H1 (cell line): ENCODE measurements around the gene SERINC5. TPM values are rescaled to one million over a fixed set of nuclear protein-coding genes. Genes with fewer than 3 reads are reported as not detected.

Experiments
- CTCF ChIA-PET: fragments of 300-600 bp; sonication (Branson Sonifier 250); formaldehyde crosslinking; loops from one replicate; lab custom pipeline; 2021; ENCODE audit not compliant: partially characterized antibody; lab: Charles Lee
- POLR2A ChIA-PET: fragments of 300-600 bp; sonication (Branson Sonifier 250); formaldehyde crosslinking; loops from one replicate; lab custom pipeline; 2021; ENCODE audit warnings: inconsistent platforms; ENCODE audit not compliant: partially characterized antibody; lab: Charles Lee
- DNase-seq, 2 experiments: peaks; one replicate each; pipeline versions ENCODE4 v3.0.0 to v3.0.0-alpha.2; 2010 to 2022; ENCODE audit warnings: low spot score in 2 of 2, low read depth in 1 of 2, mixed read lengths in 1 of 2
- FAIRE-seq: peaks from 2 replicates; lab custom pipeline; 2011; peaks lifted over from hg19 to GRCh38; lab: Jason Lieb, UNC
- H2AFZ ChIP-seq: 2 replicates; pipeline ENCODE4 v1.8.1; 2012; ENCODE audit warnings: low read length, inconsistent platforms
- H2AK5ac ChIP-seq: 2 replicates; pipeline ENCODE4 v1.6.1; 2013; ENCODE audit warnings: low read depth, low read length
- H2BK120ac ChIP-seq: replicated peaks from 2 replicates; pipeline ENCODE3; 2013; ENCODE audit warnings: low read depth, low read length, inconsistent platforms
- H2BK12ac ChIP-seq: 2 replicates; pipeline ENCODE4 v1.6.1; 2013; ENCODE audit warnings: low read depth, low read length
- H2BK15ac ChIP-seq: 2 replicates; pipeline ENCODE4 v1.6.1; 2013; ENCODE audit warnings: low read length
- H2BK20ac ChIP-seq: 2 replicates; pipeline ENCODE4 v1.6.1; 2013; ENCODE audit warnings: low read length
- H2BK5ac ChIP-seq: 2 replicates; pipeline ENCODE4 v1.6.1; 2013; ENCODE audit warnings: low read depth, low read length
- H3K14ac ChIP-seq: 2 replicates; pipeline ENCODE4 v1.6.1; 2013; ENCODE audit warnings: inconsistent platforms; ENCODE audit not compliant: insufficient read length
- H3K18ac ChIP-seq: 2 replicates; pipeline ENCODE4 v1.6.1; 2013; ENCODE audit warnings: low read length; ENCODE audit errors: extremely low read depth
- H3K23ac ChIP-seq: 2 replicates; pipeline ENCODE4 v1.6.1; 2013; ENCODE audit warnings: inconsistent platforms; ENCODE audit not compliant: insufficient read length
- H3K23me2 ChIP-seq: 2 replicates; pipeline ENCODE4 v1.6.1; 2013; ENCODE audit warnings: low read depth, low read length
- H3K27ac ChIP-seq: 2 replicates; pipeline ENCODE4 v1.6.1; 2011; ENCODE audit warnings: low read depth, low read length, inconsistent platforms
- H3K27me3 ChIP-seq, 4 experiments: replicated peaks in 1 of 4; 1 replicate in 1 of 4; 2 replicates in 3 of 4; pipeline versions ENCODE4 v1.6.1 to v1.8.1; 2011 to 2013; ENCODE audit warnings: low read length in 3 of 4, mild to moderate bottlenecking in 3 of 4, inconsistent platforms in 2 of 4, mixed read lengths in 2 of 4, moderate library complexity in 1 of 4; ENCODE audit not compliant: control insufficient read depth in 3 of 4, insufficient read depth in 3 of 4; ENCODE audit errors: extremely low read depth in 1 of 4
- H3K36me3 ChIP-seq, 4 experiments: 2 replicates each; pipeline versions ENCODE4 v1.6.1 to v1.8.1; 2011 to 2013; ENCODE audit warnings: mild to moderate bottlenecking in 4 of 4, low read length in 3 of 4, moderate library complexity in 2 of 4, control low read depth in 1 of 4, inconsistent platforms in 1 of 4; ENCODE audit not compliant: insufficient read depth in 4 of 4, control insufficient read depth in 2 of 4
- H3K4ac ChIP-seq: replicated peaks from 2 replicates; pipeline ENCODE3; 2013; ENCODE audit warnings: low read length, low read depth, mixed read lengths, inconsistent platforms; ENCODE audit not compliant: insufficient read length
- H3K4me1 ChIP-seq, 4 experiments: replicated peaks in 1 of 4; 1 replicate in 1 of 4; 2 replicates in 3 of 4; pipeline versions ENCODE4 v1.6.1 to v1.8.1; 2011 to 2013; ENCODE audit warnings: low read length in 3 of 4, inconsistent platforms in 2 of 4, mixed read lengths in 1 of 4; ENCODE audit not compliant: insufficient read depth in 4 of 4, control insufficient read depth in 3 of 4
- H3K4me2 ChIP-seq, 2 experiments: 2 replicates each; pipeline versions ENCODE4 v1.6.1 to v1.8.1; 2011 to 2013; ENCODE audit warnings: low read depth in 2 of 2, low read length in 2 of 2, control low read depth in 1 of 2, inconsistent platforms in 1 of 2, mild to moderate bottlenecking in 1 of 2; ENCODE audit not compliant: insufficient read depth in 1 of 2
- H3K4me3 ChIP-seq, 4 experiments: fragments of 200-600, 300-600 bp in 1 of 4; sonication (generic), shearing (Covaris generic), sonication (Bioruptor Twin) in 1 of 4; 2 replicates each; pipeline versions ENCODE4 v1.5.1 to v1.8.1; 2011 to 2016; ENCODE audit warnings: low read length in 4 of 4, low read depth in 3 of 4, control low read depth in 2 of 4, inconsistent platforms in 2 of 4, mild to moderate bottlenecking in 2 of 4, mixed read lengths in 1 of 4, moderate library complexity in 1 of 4; ENCODE audit not compliant: insufficient read depth in 2 of 4; ENCODE audit errors: extremely low read depth in 1 of 4
- H3K56ac ChIP-seq: replicated peaks from 2 replicates; pipeline ENCODE3; 2013; ENCODE audit warnings: low read depth, mild to moderate bottlenecking, mixed read lengths, low read length, inconsistent platforms; ENCODE audit not compliant: insufficient read length
- H3K79me1 ChIP-seq: 2 replicates; pipeline ENCODE4 v1.6.1; 2013; ENCODE audit warnings: low read depth, low read length, control low read depth
- H3K79me2 ChIP-seq, 2 experiments: 2 replicates each; pipeline versions ENCODE4 v1.6.1 to v1.8.1; 2012 to 2013; ENCODE audit warnings: low read length in 2 of 2, mild to moderate bottlenecking in 2 of 2, inconsistent platforms in 1 of 2; ENCODE audit not compliant: insufficient read depth in 2 of 2, control insufficient read depth in 1 of 2
- H3K9ac ChIP-seq, 4 experiments: replicated peaks in 1 of 4; 1 replicate in 1 of 4; 2 replicates in 3 of 4; pipeline versions ENCODE4 v1.6.1 to v1.8.1; 2011 to 2013; ENCODE audit warnings: low read depth in 3 of 4, low read length in 3 of 4, control low read depth in 2 of 4, mild to moderate bottlenecking in 2 of 4, moderate library complexity in 2 of 4, inconsistent platforms in 1 of 4; ENCODE audit errors: extremely low read depth in 1 of 4
- H3K9me3 ChIP-seq, 2 experiments: 2 replicates each; pipeline versions ENCODE4 v1.6.1 to v1.8.1; 2012 to 2013; ENCODE audit warnings: mild to moderate bottlenecking in 2 of 2, moderate library complexity in 2 of 2, control low read depth in 1 of 2, inconsistent platforms in 1 of 2, low read depth in 1 of 2, low read length in 1 of 2, mixed read lengths in 1 of 2; ENCODE audit not compliant: insufficient read depth in 2 of 2
- H4K20me1 ChIP-seq, 2 experiments: replicated peaks in 1 of 2; 2 replicates each; pipeline versions ENCODE3 to v1.8.1; 2011 to 2013; ENCODE audit warnings: inconsistent platforms in 2 of 2, low read length in 2 of 2, mild to moderate bottlenecking in 1 of 2; ENCODE audit not compliant: insufficient read depth in 2 of 2, control insufficient read depth in 1 of 2
- H4K5ac ChIP-seq: 2 replicates; pipeline ENCODE4 v1.6.1; 2013; ENCODE audit warnings: low read length, low read depth, mixed read lengths, inconsistent platforms; ENCODE audit not compliant: insufficient read length
- H4K8ac ChIP-seq: 2 replicates; pipeline ENCODE4 v1.8.0; 2013; ENCODE audit warnings: mild to moderate bottlenecking, moderate library complexity, low read length, inconsistent platforms; ENCODE audit not compliant: insufficient read depth; ENCODE audit errors: extremely low read depth
- H4K91ac ChIP-seq: replicated peaks from 2 replicates; pipeline ENCODE3; 2013; ENCODE audit warnings: low read length, mixed read lengths, inconsistent platforms; ENCODE audit not compliant: insufficient read length
- CBX5 ChIP-seq: fragments of 300-800, 300-1000 bp; sonication (generic); IDR thresholded peaks from 2 replicates; pipeline ENCODE4 v1.7.1; 2016; ENCODE audit warnings: antibody characterized with exemption, low read length, low read depth
- CBX8 ChIP-seq: fragments of 300-800, 300-1000 bp; sonication (generic); IDR thresholded peaks from 2 replicates; pipeline ENCODE4 v1.7.1; 2016; ENCODE audit warnings: low read depth, low read length, borderline replicate concordance
- EP300 ChIP-seq, 2 experiments: IDR thresholded peaks; 1 replicate in 1 of 2; 2 replicates in 1 of 2; pipeline ENCODE4 v1.6.1; 2011 to 2012; ENCODE audit warnings: low read depth in 2 of 2, low read length in 2 of 2, mild to moderate bottlenecking in 2 of 2, borderline replicate concordance in 1 of 2, inconsistent platforms in 1 of 2, moderate library complexity in 1 of 2
- FOSL1 ChIP-seq: IDR thresholded peaks from 2 replicates; pipeline ENCODE4 v1.6.1; 2011; ENCODE audit warnings: mild to moderate bottlenecking, low read depth, low read length, moderate library complexity; ENCODE audit not compliant: insufficient read depth
- KDM4A ChIP-seq: IDR thresholded peaks from one replicate; pipeline ENCODE4 v1.7.1; 2012; ENCODE audit warnings: low read depth, mild to moderate bottlenecking, moderate library complexity, low read length, inconsistent platforms; ENCODE audit not compliant: severe bottlenecking
- NANOG ChIP-seq: IDR thresholded peaks from 2 replicates; pipeline ENCODE4 v1.6.1; 2011; ENCODE audit warnings: low read length, low read depth, mild to moderate bottlenecking, inconsistent platforms; ENCODE audit not compliant: insufficient read depth, poor library complexity, severe bottlenecking
- SIRT6 ChIP-seq: IDR thresholded peaks from one replicate; pipeline ENCODE4 v1.7.1; 2012; ENCODE audit warnings: low read length, inconsistent platforms
- SP1 ChIP-seq: IDR thresholded peaks from 2 replicates; pipeline ENCODE4 v1.6.1; 2011; ENCODE audit warnings: low read depth, low read length
- TAF1 ChIP-seq: IDR thresholded peaks from 2 replicates; pipeline ENCODE4 v1.6.1; 2011; ENCODE audit warnings: mild to moderate bottlenecking, low read depth, low read length
- WGBS, 2 experiments: shearing (Covaris generic) in 1 of 2; methylation state at CpG; one replicate each; pipeline versions ENCODE4 v1.1.6 to v1.1.7; 2013 to 2015; ENCODE audit warnings: low lambda C conversion rate in 2 of 2, mixed read lengths in 2 of 2, inconsistent platforms in 1 of 2, low coverage in 1 of 2, missing lambda C conversion rate in 1 of 2; ENCODE audit not compliant: insufficient replicate concordance in 2 of 2, insufficient coverage in 1 of 2, insufficient read length in 1 of 2; ENCODE audit errors: extremely low coverage in 1 of 2, missing lambda C conversion rate in 1 of 2; 5-methylcytosine and 5-hydroxymethylcytosine counted together
- polyA plus RNA-seq, 7 experiments: library from polyadenylated mRNA; depleted of rRNA in 3 of 7; stranded (reverse) in 5 of 7; unstranded in 2 of 7; fragments of >200 nt in 5 of 7; fragments of 200-250 nt in 2 of 7; gene quantifications; 1 replicate in 5 of 7; 2 replicates in 1 of 7; 4 replicates in 1 of 7; pipeline versions ENCODE4 v1.2.1 to v1.2.3, GENCODE V29; 2011 to 2013; ENCODE audit warnings: missing spikeins in 2 of 7, mixed read lengths in 2 of 7
- total RNA-seq: library from RNA; stranded (reverse); fragmentation: NEBNext Ultra II Directional; extraction: Animal tissue kit (Norgen Biotek cat#: 25700); gene quantifications from 2 replicates; pipeline ENCODE4 v1.2.1, GENCODE V29; 2021
- TF ChIP-seq, protein P1 (sequence below): IDR thresholded peaks from 2 replicates; pipeline ENCODE4 v1.6.1; 2012; ENCODE audit warnings: low read length, inconsistent platforms
- TF ChIP-seq, protein P2 (sequence below): IDR thresholded peaks from 2 replicates; pipeline ENCODE4 v1.6.1; 2012; ENCODE audit warnings: inconsistent platforms

SERINC5 gene
- total and polyA plus RNA-seq, 2 of the 8 experiments (the other 6 are each of a cell fraction or from before 2014, with no cell fraction given): 32.2 to 149 TPM

DNA sequence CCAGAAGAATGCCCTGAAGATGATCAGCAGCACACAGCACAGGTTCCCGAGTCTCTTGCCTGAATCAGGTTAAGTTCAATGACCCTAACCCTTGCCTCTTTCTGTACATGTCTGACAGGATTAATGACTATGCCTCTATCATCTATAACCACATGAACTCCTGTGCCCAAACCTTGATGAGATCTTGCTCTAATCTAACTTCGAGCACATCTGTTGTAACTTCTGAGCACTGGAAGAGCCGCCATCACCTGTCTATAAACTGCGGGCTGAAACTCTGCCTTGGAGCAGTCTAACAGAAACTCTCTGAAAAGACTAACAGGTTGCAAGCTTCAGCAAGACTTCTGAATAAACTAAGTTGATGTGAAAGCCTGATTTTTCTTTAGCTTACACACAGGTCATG, 44.5 kb downstream of the SERINC5 start:
- no peak overlapping the region for H2AK5ac ChIP-seq
- 66% methylated on average over 4 of the region's 4 CpGs; no CpG with 5 or more reads in 1 of the 2 experiments for WGBS, 2 experiments
- no peak overlapping the region for H3K18ac ChIP-seq
- POLR2A ChIA-PET: interaction anchor here (0.7 to 2.1 kb wide), 5 partner anchors 13 to 46 kb away, joined by 3 to 8 read pairs (median 4); no protein-coding TSS in a partner anchor
- H3K9ac ChIP-seq: peak overlapping the region in 1 of 4 experiments; percentile 48; a peak in 1 of 7 replicates
- no peak overlapping the region for H3K14ac ChIP-seq
- H3K4me1 ChIP-seq: peaks cover 0 to 4% (median 3%) of the 10 kb centered on the region in 4 experiments; a peak in 4 of 7 replicates
- H3K79me2 ChIP-seq: peaks cover 28 to 96% of the 10 kb centered on the region in 2 experiments; a peak in 3 of 4 replicates
- no peak overlapping the region for H2BK12ac ChIP-seq
- H3K79me1 ChIP-seq: peaks cover 35% of the 10 kb centered on the region
- no peak overlapping the region for H3K4me2 ChIP-seq
- no peak overlapping the region for H2BK5ac ChIP-seq
- no peak overlapping the region for H2AFZ ChIP-seq
- no peaks in the 10 kb centered on the region for H3K9me3 ChIP-seq
- no peak overlapping the region for H3K23ac ChIP-seq
- H4K20me1 ChIP-seq: peaks cover 11 to 21% of the 10 kb centered on the region in 2 experiments
- H3K27ac ChIP-seq: no peak overlapping the region
- H4K91ac ChIP-seq: no peak overlapping the region
- H4K8ac ChIP-seq: no peak overlapping the region
- CTCF ChIA-PET: interaction anchor here (0.6 to 1.2 kb wide), 5 partner anchors 28 to 128 kb away, joined by 3 read pairs; no protein-coding TSS in a partner anchor
- FAIRE-seq (no peak), DNase-seq (no peak)
- H3K4me3 ChIP-seq: no peak overlapping the region
- H3K27me3 ChIP-seq: no peaks in the 10 kb centered on the region
- no peak overlapping the region for H2BK20ac ChIP-seq
- no peaks in the 10 kb centered on the region for H3K36me3 ChIP-seq
- H3K23me2 ChIP-seq: no peaks in the 10 kb centered on the region
- no peak overlapping the region for H2BK120ac ChIP-seq
- no peak overlapping the region for H3K4ac ChIP-seq
- H4K5ac ChIP-seq: no peak overlapping the region
- H3K56ac ChIP-seq: no peak overlapping the region
- no peak overlapping the region for H2BK15ac ChIP-seq
- TF ChIP-seq NANOG (no peak), FOSL1 (no peak), CBX5 (no peak), SP1 (no peak), CBX8 (no peak), TAF1 (no peak), SIRT6 (no peak), KDM4A (no peak), EP300 (IDR thresholded peaks at IDR 0.05; ENCODE audit: borderline replicate concordance in 1 of 2, low read depth in 2 of 2, low read length in 2 of 2) (no peak)
- TF ChIP-seq, protein P1, sequence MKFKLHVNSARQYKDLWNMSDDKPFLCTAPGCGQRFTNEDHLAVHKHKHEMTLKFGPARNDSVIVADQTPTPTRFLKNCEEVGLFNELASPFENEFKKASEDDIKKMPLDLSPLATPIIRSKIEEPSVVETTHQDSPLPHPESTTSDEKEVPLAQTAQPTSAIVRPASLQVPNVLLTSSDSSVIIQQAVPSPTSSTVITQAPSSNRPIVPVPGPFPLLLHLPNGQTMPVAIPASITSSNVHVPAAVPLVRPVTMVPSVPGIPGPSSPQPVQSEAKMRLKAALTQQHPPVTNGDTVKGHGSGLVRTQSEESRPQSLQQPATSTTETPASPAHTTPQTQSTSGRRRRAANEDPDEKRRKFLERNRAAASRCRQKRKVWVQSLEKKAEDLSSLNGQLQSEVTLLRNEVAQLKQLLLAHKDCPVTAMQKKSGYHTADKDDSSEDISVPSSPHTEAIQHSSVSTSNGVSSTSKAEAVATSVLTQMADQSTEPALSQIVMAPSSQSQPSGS: no peak
- TF ChIP-seq, protein P2, sequence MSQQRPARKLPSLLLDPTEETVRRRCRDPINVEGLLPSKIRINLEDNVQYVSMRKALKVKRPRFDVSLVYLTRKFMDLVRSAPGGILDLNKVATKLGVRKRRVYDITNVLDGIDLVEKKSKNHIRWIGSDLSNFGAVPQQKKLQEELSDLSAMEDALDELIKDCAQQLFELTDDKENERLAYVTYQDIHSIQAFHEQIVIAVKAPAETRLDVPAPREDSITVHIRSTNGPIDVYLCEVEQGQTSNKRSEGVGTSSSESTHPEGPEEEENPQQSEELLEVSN: no peak
